ENCODE data around the gene FDX2.

GRCh38 chr19:10274589-10274988, 41.2 kb downstream of the FDX2 start:
- no peak for TF ChIP-seq EZH2 (IDR thresholded peaks at IDR 0.05; ENCODE audit: borderline replicate concordance)
- TF ChIP-seq, protein P1, sequence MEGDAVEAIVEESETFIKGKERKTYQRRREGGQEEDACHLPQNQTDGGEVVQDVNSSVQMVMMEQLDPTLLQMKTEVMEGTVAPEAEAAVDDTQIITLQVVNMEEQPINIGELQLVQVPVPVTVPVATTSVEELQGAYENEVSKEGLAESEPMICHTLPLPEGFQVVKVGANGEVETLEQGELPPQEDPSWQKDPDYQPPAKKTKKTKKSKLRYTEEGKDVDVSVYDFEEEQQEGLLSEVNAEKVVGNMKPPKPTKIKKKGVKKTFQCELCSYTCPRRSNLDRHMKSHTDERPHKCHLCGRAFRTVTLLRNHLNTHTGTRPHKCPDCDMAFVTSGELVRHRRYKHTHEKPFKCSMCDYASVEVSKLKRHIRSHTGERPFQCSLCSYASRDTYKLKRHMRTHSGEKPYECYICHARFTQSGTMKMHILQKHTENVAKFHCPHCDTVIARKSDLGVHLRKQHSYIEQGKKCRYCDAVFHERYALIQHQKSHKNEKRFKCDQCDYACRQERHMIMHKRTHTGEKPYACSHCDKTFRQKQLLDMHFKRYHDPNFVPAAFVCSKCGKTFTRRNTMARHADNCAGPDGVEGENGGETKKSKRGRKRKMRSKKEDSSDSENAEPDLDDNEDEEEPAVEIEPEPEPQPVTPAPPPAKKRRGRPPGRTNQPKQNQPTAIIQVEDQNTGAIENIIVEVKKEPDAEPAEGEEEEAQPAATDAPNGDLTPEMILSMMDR (IDR thresholded peaks at IDR 0.05; ENCODE audit: poor library complexity) = no peak
